GM19240 (cell line): ENCODE results near the gene MECP2.
"Not testable (repeated sequence)": the region's sequence is repeated elsewhere in the genome, so short reads cannot be mapped to it uniquely, and the experiment has no call there.

Source experiments
- DNase-seq: peaks from one replicate; pipeline ENCODE4 v3.0.0; 2011; ENCODE audit warnings: low spot score; ENCODE audit not compliant: insufficient read length

MECP2 gene

GRCh38 chrX:154017766-154018517 is 79.6 kb downstream of the MECP2 start:
- no peak for DNase-seq

- DNase-seq = no peak
These were observed 81.0 kb downstream of the MECP2 start for GRCh38 chrX:154016366-154017076.

- DNase-seq = no peak
These were observed 81.8 kb downstream of the MECP2 start for GRCh38 chrX:154015581-154016264.

- DNase-seq = no peak
These were observed 82.8 kb downstream of the MECP2 start for GRCh38 chrX:154014429-154015380.

GRCh38 chrX:154013614-154014360 is 83.7 kb downstream of the MECP2 start:
- no peak for DNase-seq

GRCh38 chrX:154013001-154013421 is 84.5 kb downstream of the MECP2 start:
- DNase-seq = no peak

GRCh38 chrX:154012336-154012991 is 85.1 kb downstream of the MECP2 start:
- no peak for DNase-seq

GRCh38 chrX:154011376-154012335 is 85.9 kb downstream of the MECP2 start:
- DNase-seq = no peak

- no peak for DNase-seq
These were observed 87.0 kb downstream of the MECP2 start for GRCh38 chrX:154010330-154011087.

- no peak for DNase-seq
These were observed 89.0 kb downstream of the MECP2 start for GRCh38 chrX:154008521-154008920.

- DNase-seq = no peak
These were observed 90.6 kb downstream of the MECP2 start for GRCh38 chrX:154006947-154007346.

GRCh38 chrX:154004315-154004714 is 93.2 kb downstream of the MECP2 start:
- DNase-seq = no peak

- no peak for DNase-seq
These were observed 95.2 kb downstream of the MECP2 start for GRCh38 chrX:154002215-154002719.

GRCh38 chrX:154000051-154000450 is 97.5 kb downstream of the MECP2 start:
- no peak for DNase-seq

GRCh38 chrX:153999359-154000037 is 98.0 kb downstream of the MECP2 start:
- no peak for DNase-seq

- no peak for DNase-seq
These were observed 102.0 kb downstream of the MECP2 start for GRCh38 chrX:153995504-153995903.

- not testable (repeated sequence) for DNase-seq
These were observed 103.1 kb downstream of the MECP2 start for GRCh38 chrX:153994398-153994797.
